Breast epithelium (tissue), 3 donors: ENCODE results near the gene CLK2.

Source experiments
- POLR2A ChIP-seq: fragments of 450-650 bp; IDR thresholded peaks from one replicate; pipeline ENCODE4 v1.6.1; 2016; ENCODE audit warnings: antibody characterized with exemption, mild to moderate bottlenecking, moderate library complexity
- POLR2AphosphoS5 ChIP-seq, 3 donors: sonication (generic); formaldehyde crosslinking; IDR thresholded peaks; one replicate each; pipeline ENCODE4 v1.6.1; 2017; ENCODE audit warnings: antibody characterized with exemption in 3 of 3
- TF ChIP-seq, protein P1 (sequence below), 3 donors: fragments of 450-650 bp; IDR thresholded peaks; one replicate each; pipeline ENCODE4 v1.5.1; 2016 to 2017; ENCODE audit warnings: antibody characterized with exemption in 3 of 3, mild to moderate bottlenecking in 3 of 3, moderate library complexity in 3 of 3

DNA sequence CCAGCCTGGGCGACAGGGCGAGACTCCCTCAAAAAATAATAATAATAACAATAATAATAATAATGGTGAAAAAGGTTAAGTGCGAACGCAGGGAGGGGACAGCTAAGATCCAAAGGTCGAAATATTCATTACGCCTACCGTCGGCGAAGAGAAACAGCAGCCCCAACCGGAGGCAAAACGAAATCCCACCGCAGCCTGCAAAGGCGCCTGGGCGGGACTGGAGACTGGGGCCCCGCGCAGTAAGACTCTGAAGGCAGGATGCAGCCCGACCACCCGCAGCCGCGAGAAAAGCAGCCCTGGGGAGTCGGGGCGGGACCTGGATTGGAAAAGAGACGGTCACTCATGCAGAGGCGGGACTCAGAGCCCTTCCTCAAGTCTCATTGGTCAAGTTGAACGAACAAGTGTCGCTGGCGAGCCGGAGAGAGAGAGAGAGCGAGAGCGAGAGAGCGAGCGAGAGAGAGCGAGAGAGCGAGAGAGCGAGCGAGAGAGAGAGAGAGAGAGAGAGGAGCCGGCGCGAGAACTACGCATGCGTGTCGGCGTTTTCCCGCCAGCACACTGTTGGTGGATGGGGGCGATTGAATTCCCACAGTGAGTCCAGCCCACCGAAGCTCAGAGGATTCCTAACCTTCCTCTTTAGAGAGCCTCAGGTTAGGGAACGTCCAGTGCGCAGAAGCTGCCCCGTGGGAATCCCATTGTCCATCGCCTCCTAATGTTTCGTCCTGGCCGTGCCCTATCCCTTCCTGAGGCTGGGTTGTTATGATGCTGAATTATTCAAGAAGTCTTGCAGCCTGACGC lies 28.7 kb downstream of the CLK2 start:
- TF ChIP-seq, protein P1, sequence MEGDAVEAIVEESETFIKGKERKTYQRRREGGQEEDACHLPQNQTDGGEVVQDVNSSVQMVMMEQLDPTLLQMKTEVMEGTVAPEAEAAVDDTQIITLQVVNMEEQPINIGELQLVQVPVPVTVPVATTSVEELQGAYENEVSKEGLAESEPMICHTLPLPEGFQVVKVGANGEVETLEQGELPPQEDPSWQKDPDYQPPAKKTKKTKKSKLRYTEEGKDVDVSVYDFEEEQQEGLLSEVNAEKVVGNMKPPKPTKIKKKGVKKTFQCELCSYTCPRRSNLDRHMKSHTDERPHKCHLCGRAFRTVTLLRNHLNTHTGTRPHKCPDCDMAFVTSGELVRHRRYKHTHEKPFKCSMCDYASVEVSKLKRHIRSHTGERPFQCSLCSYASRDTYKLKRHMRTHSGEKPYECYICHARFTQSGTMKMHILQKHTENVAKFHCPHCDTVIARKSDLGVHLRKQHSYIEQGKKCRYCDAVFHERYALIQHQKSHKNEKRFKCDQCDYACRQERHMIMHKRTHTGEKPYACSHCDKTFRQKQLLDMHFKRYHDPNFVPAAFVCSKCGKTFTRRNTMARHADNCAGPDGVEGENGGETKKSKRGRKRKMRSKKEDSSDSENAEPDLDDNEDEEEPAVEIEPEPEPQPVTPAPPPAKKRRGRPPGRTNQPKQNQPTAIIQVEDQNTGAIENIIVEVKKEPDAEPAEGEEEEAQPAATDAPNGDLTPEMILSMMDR (IDR thresholded peaks at IDR 0.05): peak; percentile 99 to 100 (median 99)
- peak; percentile 93 to 99 (median 99) for TF ChIP-seq POLR2AphosphoS5 (IDR thresholded peaks at IDR 0.05)
- peak; percentile 83 for TF ChIP-seq POLR2A
